Activated CD4-positive, alpha-beta T cell treated with anti-CD3 and anti-CD28 coated beads, Interleukin-2, amount 50 U/mL, for 16 hours (primary cell): Measurements from ENCODE around the gene ERAP2.
"Not testable (repeated sequence)": the region's sequence is repeated elsewhere in the genome, so short reads cannot be mapped to it uniquely, and the experiment has no call there.

Experiments used
- DNase-seq: peaks from one replicate; pipeline ENCODE4 v3.0.0-alpha.2; 2020

ERAP2 gene

GRCh38 chr5:96876292-96876850 is at the start of gene ERAP2:
Gene ERAP2 (plus strand): TSS chr5:96876500. CDS start chr5:96879686, 3,186 bp downstream.
- DNase-seq: peak; percentile 76

- DNase-seq: no peak
These were observed 47.0 kb upstream of the ERAP2 start for GRCh38 chr5:96829297-96829696.

- no peak for DNase-seq
These were observed 42.3 kb upstream of the ERAP2 start for GRCh38 chr5:96834016-96834415.

GRCh38 chr5:96835791-96836191 is 40.5 kb upstream of the ERAP2 start:
- DNase-seq: no peak

GRCh38 chr5:96836817-96837216 is 39.5 kb upstream of the ERAP2 start:
- no peak for DNase-seq

- no peak for DNase-seq
These were observed 39.0 kb upstream of the ERAP2 start for GRCh38 chr5:96837303-96837702.

GRCh38 chr5:96838201-96839070 is 37.9 kb upstream of the ERAP2 start:
- no peak for DNase-seq

- no peak for DNase-seq
These were observed 37.2 kb upstream of the ERAP2 start for GRCh38 chr5:96839071-96839592.

- DNase-seq: not testable (repeated sequence)
These were observed 34.4 kb upstream of the ERAP2 start for GRCh38 chr5:96841931-96842330.

GRCh38 chr5:96843140-96843539 is 33.2 kb upstream of the ERAP2 start:
- DNase-seq: no peak

- DNase-seq: no peak
These were observed 31.8 kb upstream of the ERAP2 start for GRCh38 chr5:96844481-96844990.

GRCh38 chr5:96851312-96852062 is 24.8 kb upstream of the ERAP2 start:
- DNase-seq: no peak

GRCh38 chr5:96852759-96853158 is 23.5 kb upstream of the ERAP2 start:
- DNase-seq: no peak

- DNase-seq: no peak
These were observed 22.2 kb upstream of the ERAP2 start for GRCh38 chr5:96854067-96854466.

GRCh38 chr5:96855031-96855872 is 21.0 kb upstream of the ERAP2 start:
- no peak for DNase-seq

GRCh38 chr5:96856371-96856770 is 19.9 kb upstream of the ERAP2 start:
- DNase-seq: no peak

- DNase-seq: no peak
These were observed 18.8 kb upstream of the ERAP2 start for GRCh38 chr5:96857454-96857853.

GRCh38 chr5:96857924-96858323 is 18.4 kb upstream of the ERAP2 start:
- no peak for DNase-seq

GRCh38 chr5:96859375-96859774 is 16.9 kb upstream of the ERAP2 start:
- DNase-seq: no peak

- DNase-seq: no peak
These were observed 15.2 kb upstream of the ERAP2 start for GRCh38 chr5:96861076-96861475.

- no peak for DNase-seq
These were observed 13.2 kb upstream of the ERAP2 start for GRCh38 chr5:96863114-96863513.

- DNase-seq: peak; percentile 54
These were observed 12.2 kb upstream of the ERAP2 start for GRCh38 chr5:96863949-96864584.
